Measurements from ENCODE around the gene ETS2. TPM values are rescaled to one million over a fixed set of nuclear protein-coding genes. Genes with fewer than 3 reads are reported as not detected.
A peak's percentile ranks its signal among the peaks of the same experiment; 100 is the strongest.

The ETS2 gene
- total RNA-seq, 2 donors from 2014 or later: 31.4 to 37.2 TPM

- Histone ChIP-seq H3K9me3 (no peaks in the 10 kb centered on the region), H3K27ac (no peak overlapping the region), H3K36me3 (peaks cover 95% of the 10 kb centered on the region), H3K4me1 (peaks cover 0 to 32% of the 10 kb centered on the region in 2 donors), H3K4me3 (no peak overlapping the region), H3K27me3 (no peaks in the 10 kb centered on the region)
- TF ChIP-seq CTCF (IDR thresholded peaks at IDR 0.05): no peak
- DNase-seq (ENCODE audit: low spot score): no peak
Observed at GRCh38 chr21:38817371-38818324, 11.9 kb downstream of the ETS2 start.

DNA sequence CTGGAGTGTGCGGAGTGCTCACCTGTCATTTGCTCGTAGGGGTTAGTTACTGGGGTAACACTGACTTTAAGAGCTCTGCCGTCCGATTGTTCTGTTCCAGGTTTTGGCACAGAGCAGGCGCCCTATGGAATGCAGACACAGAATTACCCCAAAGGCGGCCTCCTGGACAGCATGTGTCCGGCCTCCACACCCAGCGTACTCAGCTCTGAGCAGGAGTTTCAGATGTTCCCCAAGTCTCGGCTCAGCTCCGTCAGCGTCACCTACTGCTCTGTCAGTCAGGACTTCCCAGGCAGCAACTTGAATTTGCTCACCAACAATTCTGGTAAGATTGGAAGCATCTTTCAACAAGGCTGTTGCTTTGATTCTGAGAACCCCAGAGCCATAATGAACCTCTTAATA is 12.6 kb downstream of the ETS2 start:
- Histone ChIP-seq H3K27ac (no peak overlapping the region), H3K4me3 (no peak overlapping the region), H3K36me3 (peaks cover 95% of the 10 kb centered on the region), H3K4me1 (peaks cover 0 to 32% of the 10 kb centered on the region in 2 donors), H3K9me3 (no peaks in the 10 kb centered on the region), H3K27me3 (no peaks in the 10 kb centered on the region)
- TF ChIP-seq CTCF (IDR thresholded peaks at IDR 0.05): no peak
- DNase-seq (ENCODE audit: low spot score): no peak

GRCh38 chr21:38819051-38819718 is 13.5 kb downstream of the ETS2 start:
- H3K4me1 ChIP-seq: peaks cover 0 to 28% of the 10 kb centered on the region in 2 donors
- no peak for DNase-seq (ENCODE audit: low spot score)
- no peak overlapping the region for H3K27ac ChIP-seq
- no peak overlapping the region for H3K4me3 ChIP-seq
- no peaks in the 10 kb centered on the region for H3K27me3 ChIP-seq
- no peaks in the 10 kb centered on the region for H3K9me3 ChIP-seq
- no peak for TF ChIP-seq CTCF (IDR thresholded peaks at IDR 0.05)
- H3K36me3 ChIP-seq: peaks cover 96% of the 10 kb centered on the region

DNA sequence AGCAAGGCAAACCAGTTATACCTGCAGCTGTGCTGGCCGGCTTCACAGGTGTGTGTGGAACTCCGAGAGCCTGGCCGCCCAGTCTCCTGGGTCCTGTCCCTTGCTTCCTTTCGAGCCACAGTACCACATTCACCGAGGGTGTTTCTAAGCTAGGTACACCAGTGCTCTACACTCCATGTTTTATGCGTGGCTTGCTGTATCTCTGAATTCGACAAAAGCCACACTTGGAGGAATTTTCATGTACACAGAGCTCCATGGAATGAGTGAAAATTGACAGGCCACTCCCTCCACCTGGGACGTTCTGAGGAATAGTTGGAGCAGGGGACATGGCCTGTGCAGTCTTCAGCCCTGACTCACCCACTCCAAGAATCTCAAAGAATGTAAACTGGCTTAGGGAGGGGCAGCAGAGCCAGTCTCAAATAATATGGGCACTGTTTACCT is 14.0 kb downstream of the ETS2 start:
- Histone ChIP-seq H3K27ac (no peak overlapping the region), H3K27me3 (no peaks in the 10 kb centered on the region), H3K36me3 (peaks cover 96% of the 10 kb centered on the region), H3K4me3 (no peak overlapping the region), H3K4me1 (peaks cover 0 to 25% of the 10 kb centered on the region in 2 donors), H3K9me3 (no peaks in the 10 kb centered on the region)
- no peak for TF ChIP-seq CTCF (IDR thresholded peaks at IDR 0.05)
- DNase-seq (ENCODE audit: low spot score): no peak

GRCh38 chr21:38820471-38821239 is 14.9 kb downstream of the ETS2 start:
- peak overlapping the region; percentile 40 to 57 for H3K27ac ChIP-seq
- peaks cover 89% of the 10 kb centered on the region for H3K36me3 ChIP-seq
- no peak overlapping the region for H3K4me3 ChIP-seq
- H3K9me3 ChIP-seq: no peaks in the 10 kb centered on the region
- DNase-seq (ENCODE audit: low spot score): no peak
- TF ChIP-seq CTCF (IDR thresholded peaks at IDR 0.05): no peak
- H3K27me3 ChIP-seq: no peaks in the 10 kb centered on the region
- H3K4me1 ChIP-seq: peaks cover 0 to 25% of the 10 kb centered on the region in 2 donors

All from right atrium auricular region (tissue), 2 donors.